NK-92 (cell line): ENCODE measurements around the gene GPR15.

Experiments used
- DNase-seq: peaks from one replicate; lab custom pipeline; 2025; ENCODE audit not compliant: unreplicated experiment; lab: John Stamatoyannopoulos, UW

Gene GPR15

DNA sequence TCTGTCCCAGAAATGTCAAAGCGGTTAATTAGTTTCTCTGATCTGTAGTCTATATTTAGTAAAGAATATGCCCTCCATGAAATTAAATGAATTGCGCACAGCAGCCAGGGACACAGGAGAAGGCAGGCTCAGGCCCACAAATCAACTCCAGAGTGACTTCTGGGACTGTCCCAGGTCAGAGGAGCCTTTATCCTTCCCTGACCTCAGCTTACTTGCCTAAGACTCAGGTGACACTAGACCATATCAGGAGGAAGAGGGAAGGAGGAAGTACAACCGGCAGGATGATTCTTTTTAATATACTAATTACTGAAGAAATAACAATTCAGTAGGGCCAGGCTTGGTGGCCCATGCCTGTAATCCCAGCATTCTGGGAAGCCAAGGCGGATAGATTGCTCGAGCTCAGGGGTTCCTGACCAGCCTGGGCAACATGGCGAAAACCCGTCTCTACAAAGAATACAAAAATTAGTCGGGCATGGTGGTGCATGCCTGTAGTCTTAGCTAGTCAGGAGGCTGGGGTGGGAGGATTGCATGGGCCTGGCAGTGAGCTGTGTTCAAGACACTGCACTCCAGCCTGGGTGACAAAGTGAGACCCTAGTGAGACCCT lies 1.8 kb upstream of the GPR15 start:
- DNase-seq, result no peak

DNA sequence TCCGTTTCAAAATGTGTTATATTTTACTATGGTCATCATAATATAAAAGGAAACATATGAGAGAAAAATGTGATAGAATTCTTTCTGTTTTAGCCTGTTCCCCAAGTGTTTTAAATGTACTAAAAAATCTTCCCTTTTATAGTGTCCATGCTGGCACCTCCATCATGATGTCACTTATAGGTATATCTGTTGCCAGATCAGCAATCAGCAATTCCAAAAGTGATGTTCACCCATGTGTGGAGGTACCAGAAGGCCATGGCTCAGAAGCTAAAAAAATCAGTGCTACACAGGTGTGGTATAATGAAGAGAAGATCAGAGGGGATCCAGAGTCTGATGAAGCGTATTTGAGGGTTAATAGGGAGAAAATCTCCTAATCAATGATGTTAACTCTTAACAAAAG lies 1.1 kb upstream of the GPR15 start:
- DNase-seq, result no peak

DNA sequence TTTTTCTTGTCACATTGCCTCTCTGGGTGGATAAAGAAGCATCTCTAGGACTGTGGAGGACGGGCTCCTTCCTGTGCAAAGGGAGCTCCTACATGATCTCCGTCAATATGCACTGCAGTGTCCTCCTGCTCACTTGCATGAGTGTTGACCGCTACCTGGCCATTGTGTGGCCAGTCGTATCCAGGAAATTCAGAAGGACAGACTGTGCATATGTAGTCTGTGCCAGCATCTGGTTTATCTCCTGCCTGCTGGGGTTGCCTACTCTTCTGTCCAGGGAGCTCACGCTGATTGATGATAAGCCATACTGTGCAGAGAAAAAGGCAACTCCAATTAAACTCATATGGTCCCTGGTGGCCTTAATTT lies 478 bp downstream of the GPR15 start:
- DNase-seq, result no peak

DNA sequence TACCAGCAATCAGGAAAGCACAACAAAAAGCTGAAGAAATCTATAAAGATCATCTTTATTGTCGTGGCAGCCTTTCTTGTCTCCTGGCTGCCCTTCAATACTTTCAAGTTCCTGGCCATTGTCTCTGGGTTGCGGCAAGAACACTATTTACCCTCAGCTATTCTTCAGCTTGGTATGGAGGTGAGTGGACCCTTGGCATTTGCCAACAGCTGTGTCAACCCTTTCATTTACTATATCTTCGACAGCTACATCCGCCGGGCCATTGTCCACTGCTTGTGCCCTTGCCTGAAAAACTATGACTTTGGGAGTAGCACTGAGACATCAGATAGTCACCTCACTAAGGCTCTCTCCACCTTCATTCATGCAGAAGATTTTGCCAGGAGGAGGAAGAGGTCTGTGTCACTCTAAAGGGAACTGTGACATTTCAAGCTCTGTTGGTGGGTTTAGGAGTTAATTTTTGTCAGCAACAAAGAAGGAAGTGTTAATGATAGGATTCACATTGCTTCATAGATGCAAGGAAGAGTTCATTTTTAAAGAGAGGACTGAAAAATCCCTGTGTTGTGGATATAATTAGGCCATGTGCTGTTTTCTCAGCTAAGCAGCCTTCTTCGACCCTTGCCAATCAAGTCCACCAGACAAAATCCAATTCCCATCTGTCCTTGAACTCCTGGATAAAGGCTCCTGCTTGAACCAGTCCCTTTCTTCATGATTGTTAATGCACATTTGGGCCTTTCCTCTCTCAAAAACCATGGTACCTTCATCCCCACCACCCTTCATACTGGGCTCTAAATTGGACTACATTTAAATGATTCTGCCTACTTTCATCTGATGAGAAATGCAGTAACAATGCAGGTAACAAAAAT lies 1.2 kb downstream of the GPR15 start:
- no peak for DNase-seq

DNA sequence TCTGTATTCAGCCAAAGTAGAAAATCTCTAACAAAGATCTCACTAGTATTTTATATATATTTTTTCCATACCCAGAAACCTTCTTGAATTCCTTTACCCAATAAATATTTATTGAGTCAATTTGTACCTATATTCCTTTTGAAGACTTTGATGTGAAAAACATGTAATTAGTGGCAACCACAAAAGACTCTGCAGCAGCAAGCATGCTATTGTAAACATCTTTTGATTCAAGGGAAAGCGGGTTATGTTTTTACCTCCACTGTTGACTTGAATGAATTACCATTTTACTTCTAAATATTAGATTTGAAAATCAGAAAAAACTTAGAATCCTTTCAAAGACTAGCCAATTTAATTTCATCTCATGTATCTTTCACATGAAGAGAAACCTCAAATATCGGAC lies 2.4 kb downstream of the GPR15 start:
- DNase-seq, result no peak

DNA sequence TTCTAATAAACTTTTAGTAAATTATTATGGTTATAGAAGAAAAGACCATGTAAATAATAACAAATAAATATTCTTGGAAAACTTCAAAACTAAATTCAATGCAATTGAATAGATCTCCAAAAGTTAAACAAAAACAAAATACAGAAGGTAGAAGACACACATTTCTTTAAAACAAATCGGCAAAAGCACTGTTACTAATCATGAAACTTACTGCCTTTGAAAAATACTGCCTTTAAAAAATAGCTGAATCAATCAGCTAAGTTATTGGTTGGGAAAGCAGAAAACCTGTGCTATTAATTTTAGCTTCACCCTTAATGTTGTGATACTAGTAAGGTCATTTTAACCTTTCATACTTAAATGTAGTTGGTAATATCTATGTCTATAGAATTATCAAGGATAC lies 3.0 kb downstream of the GPR15 start:
- no peak for DNase-seq

DNA sequence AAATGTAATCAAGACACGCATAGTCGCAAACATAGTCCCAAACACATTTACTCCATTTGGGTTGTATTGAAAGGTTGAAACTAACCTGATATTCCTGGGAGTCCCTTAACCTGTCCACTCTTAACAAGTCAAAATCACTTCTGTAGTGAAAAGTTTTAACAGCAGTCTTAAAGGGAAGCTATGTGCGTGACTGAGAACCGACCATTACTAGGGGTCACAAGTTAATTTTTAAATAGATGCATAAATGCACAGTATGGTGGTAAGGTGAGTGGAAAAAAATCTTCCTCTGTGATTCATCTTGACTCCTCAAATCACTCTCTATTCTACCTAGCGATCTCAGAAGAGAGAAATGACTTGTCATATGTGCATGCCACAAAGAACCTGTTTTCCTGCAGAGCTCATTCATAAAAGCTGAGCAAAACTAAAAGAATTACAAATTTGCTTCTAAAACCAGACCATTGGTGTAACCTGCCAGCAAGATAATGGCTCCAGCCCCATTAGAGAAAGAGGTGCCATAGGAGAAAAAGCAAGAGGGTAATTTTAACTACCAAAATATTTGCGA lies 4.8 kb downstream of the GPR15 start:
- DNase-seq, result no peak

DNA sequence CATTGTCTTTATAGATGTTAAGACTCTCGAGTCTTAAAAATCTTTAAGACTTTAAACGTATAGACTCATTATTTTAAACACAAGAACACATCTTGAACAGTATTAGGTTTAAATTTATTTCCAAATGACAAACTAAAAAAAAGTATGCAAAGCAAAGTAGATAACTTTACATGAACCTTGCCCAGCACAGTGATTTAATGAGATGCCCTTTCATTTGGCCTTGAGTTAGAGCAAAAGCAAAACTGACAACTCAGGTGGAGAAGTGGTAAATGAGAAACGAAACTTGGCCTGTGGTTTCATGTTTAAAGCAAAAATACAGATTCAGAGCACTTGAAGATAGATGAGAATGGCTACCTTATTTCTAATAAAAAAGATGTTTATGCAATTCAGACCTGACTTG lies 8.6 kb downstream of the GPR15 start:
- DNase-seq, result no peak

DNA sequence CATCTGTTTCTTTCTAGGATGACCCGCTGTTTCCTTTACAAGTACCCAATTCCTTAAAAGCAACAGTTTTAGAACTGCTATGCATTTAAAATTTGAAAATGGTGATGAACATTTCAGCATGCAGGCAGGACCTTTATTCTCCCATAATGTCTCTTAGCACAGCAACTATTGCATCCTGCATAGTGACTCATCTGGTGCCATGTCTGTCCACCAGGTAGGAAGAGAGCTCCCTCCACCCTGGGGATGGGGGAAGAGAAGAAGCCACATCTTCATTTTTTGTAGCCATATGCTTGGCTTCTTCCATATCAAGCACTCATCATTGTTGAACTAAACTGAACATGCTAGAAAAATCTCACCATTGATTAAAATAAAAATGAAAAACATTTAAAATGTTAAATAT lies 9.9 kb downstream of the GPR15 start:
- no peak for DNase-seq

DNA sequence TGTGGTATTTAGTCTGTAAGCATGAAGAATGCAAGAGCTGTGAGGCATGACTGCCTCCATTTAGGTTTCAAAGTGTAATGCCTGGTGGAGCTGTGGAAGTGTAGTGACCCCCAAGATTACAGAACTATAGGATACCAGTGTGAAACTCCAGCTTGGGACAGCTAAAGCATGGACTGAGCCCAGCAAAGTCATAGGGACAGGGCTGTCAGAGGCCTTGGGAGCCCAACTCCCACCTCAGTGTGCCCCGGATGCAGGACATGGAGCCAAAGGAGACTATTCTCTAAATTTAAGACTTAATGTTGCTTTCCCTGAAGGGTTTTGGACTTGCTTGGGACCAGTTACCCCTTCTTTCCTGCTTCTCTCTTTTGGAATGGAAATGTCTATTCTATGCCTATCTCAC lies 10.8 kb downstream of the GPR15 start:
- DNase-seq, result no peak

DNA sequence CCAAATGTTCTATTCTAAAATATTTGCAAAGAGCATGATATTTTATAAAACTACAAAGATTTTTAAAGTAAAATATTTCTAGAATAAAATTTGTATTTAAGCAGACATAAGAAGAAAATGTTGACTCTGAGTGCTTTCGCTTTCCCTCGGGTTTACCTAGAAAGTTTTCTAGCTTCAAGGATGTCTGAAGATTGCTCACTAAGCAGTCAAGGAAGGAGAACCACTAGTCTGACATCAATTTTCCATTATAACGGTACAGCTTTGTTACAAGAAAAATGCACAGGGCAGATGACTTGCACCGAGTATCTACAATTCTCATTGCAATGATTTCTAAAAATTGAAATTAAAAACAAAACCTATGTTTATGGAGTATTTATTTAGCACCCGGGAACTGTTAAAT lies 14.2 kb downstream of the GPR15 start:
- no peak for DNase-seq

DNA sequence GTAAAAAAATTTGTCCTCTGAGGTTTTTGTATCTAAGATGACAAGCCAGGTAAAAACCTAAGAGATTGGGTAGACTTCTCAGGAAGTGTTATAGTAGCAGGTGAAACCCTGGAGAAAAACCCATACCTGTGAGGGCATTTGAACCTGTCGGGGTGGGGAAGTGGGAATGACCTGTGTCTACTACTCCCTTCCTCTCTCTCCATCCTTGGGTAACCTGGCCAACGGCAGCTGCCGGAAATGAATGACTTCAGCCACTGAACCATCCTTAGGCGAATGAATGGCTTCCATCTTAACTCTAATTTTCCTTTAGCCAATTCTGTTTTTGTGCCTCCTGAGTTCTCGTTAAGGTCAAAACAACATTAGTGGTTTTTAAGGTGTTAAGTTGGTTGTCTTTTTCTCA lies 16.8 kb downstream of the GPR15 start:
- DNase-seq, result no peak

DNA sequence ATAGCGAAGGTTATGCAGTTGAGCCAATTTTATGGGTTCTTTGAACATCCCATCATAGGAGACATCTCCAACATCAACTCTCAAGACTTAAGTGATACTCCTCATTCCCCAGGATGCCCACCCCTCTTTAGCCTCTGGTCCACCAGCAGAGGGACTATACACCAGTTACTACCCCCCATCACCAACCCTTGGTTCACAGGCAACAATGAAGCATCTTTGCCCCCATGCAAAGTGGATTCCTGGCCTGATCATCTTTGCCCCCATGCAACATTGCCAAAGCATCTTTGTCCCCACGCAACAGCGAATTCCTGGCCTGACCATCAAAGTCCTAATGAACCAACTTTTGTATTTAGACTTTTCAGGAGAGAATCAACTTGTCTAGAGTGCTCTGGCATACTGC lies 19.1 kb downstream of the GPR15 start:
- no peak for DNase-seq

DNA sequence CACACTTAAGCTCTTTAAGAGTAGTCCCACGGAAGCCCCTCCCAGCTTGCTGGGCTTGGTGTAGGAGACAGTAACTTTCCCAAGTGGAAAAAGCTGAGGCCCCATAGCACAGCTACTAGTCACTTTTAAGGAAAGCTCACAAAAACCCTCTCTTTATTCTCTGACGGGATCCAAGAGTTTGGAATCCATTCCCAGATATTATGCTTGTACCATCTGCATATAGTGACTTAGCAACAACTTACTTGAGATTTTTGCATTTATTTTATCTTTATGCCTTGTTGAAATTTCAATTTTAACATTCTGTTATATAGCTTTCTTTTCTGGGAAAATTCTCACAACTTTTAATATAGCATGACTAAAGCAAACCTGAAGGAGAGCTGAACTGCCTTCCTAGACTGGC lies 19.5 kb downstream of the GPR15 start:
- no peak for DNase-seq

DNA sequence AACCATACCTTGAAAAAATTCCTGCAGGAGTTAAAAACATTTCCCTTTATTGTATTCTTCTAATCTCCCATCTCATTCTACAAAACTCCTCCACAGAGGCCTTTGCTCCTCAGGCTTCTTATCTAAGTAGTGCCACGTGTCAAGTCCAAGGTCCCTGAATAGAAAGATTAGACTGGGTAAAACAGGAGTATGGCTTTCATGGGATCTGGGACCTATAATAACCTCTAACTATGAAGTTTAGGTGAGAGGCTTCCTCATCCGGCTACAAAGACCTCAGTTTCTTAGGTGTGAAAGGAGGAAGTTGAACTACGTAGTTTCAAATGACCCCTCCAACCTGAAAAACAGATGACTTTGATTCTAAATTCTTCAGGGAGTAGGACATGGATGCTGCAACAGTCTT lies 20.0 kb downstream of the GPR15 start:
- no peak for DNase-seq

DNA sequence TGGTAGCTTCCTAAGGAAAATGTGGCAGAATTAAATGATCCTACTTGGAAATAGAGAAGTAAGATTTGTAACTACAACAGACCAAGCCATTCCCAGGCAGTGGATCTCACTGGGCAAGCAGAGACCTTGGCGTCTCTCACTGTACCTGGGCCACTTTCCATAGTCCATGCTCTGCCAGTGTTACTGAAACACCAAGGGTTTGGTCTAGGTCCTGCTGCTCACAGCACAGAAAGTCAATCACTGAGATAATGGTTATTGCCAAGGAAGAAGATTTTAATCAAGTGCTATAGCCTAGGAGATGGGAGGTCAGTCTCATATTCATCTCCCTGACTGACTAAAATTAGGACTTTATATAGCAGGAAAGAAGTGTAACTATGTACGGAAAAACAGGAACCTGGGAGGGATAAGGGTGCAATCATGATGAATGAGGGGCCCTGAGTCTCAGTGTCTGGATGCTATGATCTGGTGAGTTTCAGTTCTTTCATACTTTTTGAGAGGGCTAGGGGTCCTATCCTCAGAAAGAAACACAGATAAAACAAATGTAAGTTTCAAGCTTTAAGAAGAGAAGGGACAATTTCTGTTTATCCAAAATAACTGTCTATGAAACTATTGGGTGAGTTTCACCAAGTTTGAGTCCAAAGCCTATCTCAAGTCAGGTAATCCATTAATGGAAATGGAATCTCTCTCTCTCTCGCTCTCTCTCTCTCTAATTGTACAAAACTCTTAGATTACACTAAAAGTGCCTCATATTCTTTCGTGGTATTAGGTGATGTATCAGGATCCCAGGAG lies 20.6 kb downstream of the GPR15 start:
- no peak for DNase-seq

DNA sequence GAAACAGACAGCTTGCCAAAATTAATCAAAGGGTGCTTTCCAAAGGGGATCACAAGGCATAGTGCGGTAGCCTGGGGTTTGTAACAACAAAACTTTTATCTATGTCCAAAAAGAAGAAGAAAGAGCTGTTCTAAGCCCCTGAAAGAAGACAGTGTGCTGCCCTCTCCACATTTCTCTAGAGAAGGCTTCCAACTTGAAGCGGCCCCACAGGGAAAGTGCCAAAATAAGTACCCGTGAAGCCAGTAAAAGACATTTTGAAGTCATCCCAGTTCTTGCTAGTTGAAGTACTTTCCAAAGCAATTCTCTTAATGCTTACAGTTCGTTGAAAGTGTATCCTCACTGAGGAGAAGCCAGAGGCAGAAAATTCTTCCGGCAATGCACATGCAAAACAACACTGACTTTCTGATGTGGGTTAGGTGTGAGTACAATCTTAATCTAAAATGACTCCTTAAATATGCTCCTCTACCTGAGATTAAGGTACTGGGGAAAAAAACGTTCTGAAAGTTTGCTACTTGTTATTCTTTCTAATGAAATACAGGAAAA lies 21.3 kb downstream of the GPR15 start:
- DNase-seq, result no peak

DNA sequence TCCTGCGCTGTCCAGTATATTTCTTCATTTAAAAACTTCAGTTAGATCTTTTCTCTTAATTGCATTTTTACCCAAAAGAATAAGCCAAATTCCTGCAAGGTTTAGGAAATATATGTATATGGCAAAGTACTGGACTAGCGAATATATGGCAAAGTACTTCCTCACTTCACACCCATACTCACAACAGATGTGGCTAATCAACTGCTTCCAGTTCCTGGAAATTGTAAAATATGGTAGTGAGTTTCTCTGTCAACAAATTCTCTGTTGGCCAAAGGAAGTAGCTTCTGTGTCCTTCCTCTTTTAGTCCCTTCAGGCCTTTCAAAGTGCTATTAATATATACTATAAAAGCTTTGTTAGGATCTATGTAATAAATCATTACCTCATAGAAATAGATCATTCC lies 22.0 kb downstream of the GPR15 start:
- no peak for DNase-seq

DNA sequence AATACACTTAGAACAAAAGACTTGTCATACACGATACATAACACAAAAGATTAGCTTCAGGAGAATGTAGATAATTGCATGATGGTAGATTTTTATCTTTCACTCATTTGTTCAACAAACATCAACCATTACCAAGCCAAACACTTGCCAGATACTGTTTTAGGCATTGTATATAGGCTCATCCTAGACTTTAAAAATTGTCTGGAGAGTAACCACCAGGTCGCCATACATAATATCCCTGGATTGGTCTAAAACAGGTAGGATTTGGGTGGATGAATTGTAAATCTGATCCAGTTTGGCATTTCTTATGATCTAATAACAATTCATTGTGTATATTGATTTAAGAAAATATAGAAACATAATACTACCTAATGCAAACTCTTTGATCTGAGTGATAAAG lies 22.8 kb downstream of the GPR15 start:
- DNase-seq, result no peak

DNA sequence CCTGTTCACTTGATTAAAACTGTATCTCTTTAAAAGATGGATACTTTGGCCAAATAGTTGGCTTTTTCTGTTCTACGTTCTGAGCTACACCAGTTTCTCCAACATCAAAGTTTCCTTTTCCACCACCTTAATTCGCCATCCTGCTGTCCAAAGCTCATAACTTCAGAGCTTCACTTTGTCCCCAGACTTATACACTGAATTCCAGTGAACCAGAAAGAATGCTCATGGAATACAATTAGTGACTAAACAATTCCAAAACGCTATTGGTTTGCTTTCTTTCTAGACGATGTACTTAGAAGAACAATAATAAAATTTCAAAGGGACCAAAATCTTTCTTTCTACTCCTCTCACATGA lies 23.2 kb downstream of the GPR15 start:
- DNase-seq, result no peak
